SK-N-SH (cell line): Measurements from ENCODE around the gene AHNAK. TPM values are rescaled to one million over a fixed set of nuclear protein-coding genes. Genes with fewer than 3 reads are reported as not detected.
A peak's percentile ranks its signal among the peaks of the same experiment; 100 is the strongest.

Experiments
- CTCF ChIA-PET: fragments of 300-600, 350-600 bp; formaldehyde crosslinking; extraction: SDS; loops from one replicate; lab custom pipeline; 2021; lab: Yijun Ruan, JAX
- POLR2A ChIA-PET: fragments of 350-600 bp; sonication (Branson Sonifier 250); formaldehyde crosslinking; extraction: SDS; loops from one replicate; lab custom pipeline; 2020; ENCODE audit warnings: antibody characterized with exemption, inconsistent platforms; lab: Yijun Ruan, JAX
- DNase-seq: peaks from one replicate; pipeline ENCODE4 v3.0.0; 2012
- H2AFZ ChIP-seq: fragments of 200-600 bp; sonication (generic); 2 replicates; pipeline ENCODE4 v1.8.1; 2016; ENCODE audit warnings: antibody characterized with exemption, mild to moderate bottlenecking, low read depth
- H3F3A ChIP-seq: fragments of 200-600 bp; sonication (generic); replicated peaks from 2 replicates; pipeline ENCODE3; 2016; ENCODE audit warnings: antibody characterized with exemption, mild to moderate bottlenecking; ENCODE audit not compliant: insufficient read depth
- H3K27ac ChIP-seq, 2 experiments: fragments of 200-500 bp in 1 of 2; fragments of 200-600 bp in 1 of 2; sonication (Bioruptor generic) in 1 of 2; sonication (generic), shearing (Covaris generic) in 1 of 2; 2 replicates each; pipeline versions ENCODE4 v1.5.1 to v1.6.1; 2014 to 2016; ENCODE audit warnings: low read depth in 2 of 2, inconsistent platforms in 1 of 2, low read length in 1 of 2, mild to moderate bottlenecking in 1 of 2, mixed read lengths in 1 of 2
- H3K27me3 ChIP-seq: fragments of 200-600 bp; sonication (generic), shearing (Covaris generic); 2 replicates; pipeline ENCODE4 v1.6.1; 2016; ENCODE audit warnings: mixed run types; ENCODE audit not compliant: insufficient read depth
- H3K36me3 ChIP-seq, 2 experiments: fragments of 200-500 bp in 1 of 2; fragments of 200-600 bp in 1 of 2; sonication (Bioruptor generic) in 1 of 2; sonication (generic) in 1 of 2; replicated peaks in 1 of 2; 2 replicates each; pipeline versions ENCODE3 to v1.5.1; 2014 to 2016; ENCODE audit warnings: low read length in 1 of 2, mild to moderate bottlenecking in 1 of 2; ENCODE audit not compliant: insufficient read depth in 2 of 2, control insufficient read depth in 1 of 2
- H3K4me1 ChIP-seq, 2 experiments: fragments of 200-500 bp in 1 of 2; fragments of 200-600 bp in 1 of 2; sonication (Bioruptor generic) in 1 of 2; sonication (generic), shearing (Covaris generic) in 1 of 2; 2 replicates each; pipeline versions ENCODE4 v1.5.1 to v1.6.1; 2014 to 2016; ENCODE audit warnings: low read depth in 1 of 2, low read length in 1 of 2, mixed run types in 1 of 2; ENCODE audit not compliant: insufficient read depth in 2 of 2, control insufficient read depth in 1 of 2
- H3K4me2 ChIP-seq: fragments of 200-600 bp; sonication (generic), shearing (Covaris generic); 2 replicates; pipeline ENCODE4 v1.6.1; 2017; ENCODE audit warnings: mixed run types
- H3K4me3 ChIP-seq, 2 experiments: fragments of 200-500 bp in 1 of 2; fragments of 200-600 bp in 1 of 2; sonication (Bioruptor generic) in 1 of 2; sonication (generic), shearing (Covaris generic) in 1 of 2; 2 replicates each; pipeline versions ENCODE4 v1.5.1 to v1.8.1; 2014 to 2016; ENCODE audit warnings: low read depth in 2 of 2, inconsistent platforms in 1 of 2, low read length in 1 of 2, mild to moderate bottlenecking in 1 of 2, mixed read lengths in 1 of 2, moderate library complexity in 1 of 2
- H3K79me2 ChIP-seq: fragments of 200-600 bp; sonication (generic); 2 replicates; pipeline ENCODE4 v1.8.1; 2017; ENCODE audit warnings: mild to moderate bottlenecking; ENCODE audit not compliant: insufficient read depth
- H3K9ac ChIP-seq: fragments of 200-600 bp; sonication (generic); 2 replicates; pipeline ENCODE4 v1.6.1; 2017; ENCODE audit warnings: mixed run types
- H3K9me2 ChIP-seq: fragments of 200-600 bp; sonication (generic); 2 replicates; pipeline ENCODE4 v1.6.1; 2017; ENCODE audit warnings: mixed run types
- H3K9me3 ChIP-seq: fragments of 200-600 bp; sonication (generic); 2 replicates; pipeline ENCODE4 v1.6.1; 2017; ENCODE audit warnings: mixed run types, mild to moderate bottlenecking, moderate library complexity
- H4K20me1 ChIP-seq: fragments of 200-600 bp; sonication (generic); 2 replicates; pipeline ENCODE4 v1.6.1; 2017; ENCODE audit warnings: mild to moderate bottlenecking, mixed run types; ENCODE audit not compliant: insufficient read depth
- CHD2 ChIP-seq: fragments of 150-350 bp; IDR thresholded peaks from 2 replicates; pipeline ENCODE4 v1.6.1; 2018; ENCODE audit warnings: low read length; ENCODE audit not compliant: partially characterized antibody
- ELF1 ChIP-seq: IDR thresholded peaks from 2 replicates; pipeline ENCODE4 v1.4.0; 2012
- EP300 ChIP-seq, 2 experiments: IDR thresholded peaks; 2 replicates each; pipeline versions ENCODE4 v1.4.0 to v1.6.1; 2012; ENCODE audit warnings: borderline replicate concordance in 1 of 2, low read depth in 1 of 2, low read length in 1 of 2
- EZH2phosphoT487 ChIP-seq: fragments of 200-600 bp; sonication (generic); IDR thresholded peaks from 2 replicates; pipeline ENCODE4 v1.6.1; 2017; ENCODE audit warnings: low read depth, mixed run types, mild to moderate bottlenecking, antibody characterized with exemption, moderate library complexity, borderline replicate concordance
- FOSL2 ChIP-seq: IDR thresholded peaks from 2 replicates; pipeline ENCODE4 v1.4.0; 2012; ENCODE audit warnings: low read depth, mild to moderate bottlenecking, moderate library complexity, borderline replicate concordance
- FOXM1 ChIP-seq: IDR thresholded peaks from 2 replicates; pipeline ENCODE4 v1.4.0; 2012; ENCODE audit warnings: low read depth, mild to moderate bottlenecking
- GABPA ChIP-seq: IDR thresholded peaks from 2 replicates; pipeline ENCODE4 v1.4.0; 2012; ENCODE audit warnings: low read depth, mild to moderate bottlenecking
- MXI1 ChIP-seq: IDR thresholded peaks from 2 replicates; pipeline ENCODE4 v1.6.1; 2012; ENCODE audit warnings: mild to moderate bottlenecking, low read depth, low read length, improper control_type of control experiment
- NRF1 ChIP-seq: IDR thresholded peaks from 2 replicates; pipeline ENCODE4 v1.6.1; 2012; ENCODE audit warnings: low read depth, mild to moderate bottlenecking, low read length
- PBX3 ChIP-seq: IDR thresholded peaks from 2 replicates; pipeline ENCODE4; 2012
- POLR2AphosphoS5 ChIP-seq: IDR thresholded peaks from 2 replicates; pipeline ENCODE4 v1.6.1; 2012; ENCODE audit warnings: low read depth, low read length
- RAD21 ChIP-seq: IDR thresholded peaks from 2 replicates; pipeline ENCODE4 v1.6.1; 2012; ENCODE audit warnings: mild to moderate bottlenecking, low read length
- RCOR1 ChIP-seq: fragments of 150-350 bp; IDR thresholded peaks from 2 replicates; pipeline ENCODE4 v1.6.1; 2017; ENCODE audit warnings: antibody characterized with exemption, low read length
- RXRA ChIP-seq: IDR thresholded peaks from 2 replicates; pipeline ENCODE4 v1.4.0; 2012; ENCODE audit warnings: low read depth, mild to moderate bottlenecking, borderline replicate concordance
- SIN3A ChIP-seq: IDR thresholded peaks from 2 replicates; pipeline ENCODE4 v1.6.1; 2012; ENCODE audit warnings: low read depth, mild to moderate bottlenecking, low read length, moderate library complexity, borderline replicate concordance
- SMC3 ChIP-seq: IDR thresholded peaks from 2 replicates; pipeline ENCODE4 v1.6.1; 2012; ENCODE audit warnings: low read depth, low read length, improper control_type of control experiment
- TAF1 ChIP-seq: IDR thresholded peaks from 2 replicates; pipeline ENCODE4 v1.6.1; 2012; ENCODE audit warnings: low read depth, mild to moderate bottlenecking, low read length, moderate library complexity, borderline replicate concordance
- TCF12 ChIP-seq: IDR thresholded peaks from 2 replicates; pipeline ENCODE4 v1.4.0; 2012
- USF2 ChIP-seq: fragments of 150-350 bp; IDR thresholded peaks from 2 replicates; pipeline ENCODE4 v1.6.1; 2017; ENCODE audit warnings: antibody characterized with exemption, low read length, low read depth, borderline replicate concordance
- WGBS: methylation state at CpG from one replicate; pipeline ENCODE4 v1.1.6; 2017; ENCODE audit warnings: low lambda C conversion rate; 5-methylcytosine and 5-hydroxymethylcytosine counted together
- polyA plus RNA-seq, 3 experiments: library from polyadenylated mRNA; depleted of rRNA; stranded (reverse); fragments of >200 nt; gene quantifications; 2 replicates each; pipeline ENCODE4 v1.2.3, GENCODE V29; 2012
- TF ChIP-seq, protein P1 (sequence below): IDR thresholded peaks from 2 replicates; pipeline ENCODE4 v1.6.1; 2012; ENCODE audit warnings: mild to moderate bottlenecking, low read depth, low read length, moderate library complexity

AHNAK gene
- polyA plus RNA-seq, 1 of the 3 experiments (the other 2 are of a cell fraction), result 57.8 TPM

- Histone ChIP-seq H3K9me3 (no peaks in the 10 kb centered on the region), H3K4me1 (peaks cover 38 to 74% of the 10 kb centered on the region in 2 experiments), H3K27ac (peak overlapping the region; percentile 85 to 97), H2AFZ (no peak overlapping the region), H3K4me3 (no peak overlapping the region; a peak in 1 of 4 replicates), H4K20me1 (no peaks in the 10 kb centered on the region), H3K9me2 (no peaks in the 10 kb centered on the region), H3K79me2 (peaks cover 40% of the 10 kb centered on the region; the same call in 1 of the 2 replicates), H3K4me2 (peak overlapping the region; percentile 85), H3K27me3 (no peaks in the 10 kb centered on the region), H3K9ac (peak overlapping the region; percentile 82), H3F3A (peaks cover 82% of the 10 kb centered on the region), H3K36me3 (peaks cover 23 to 30% of the 10 kb centered on the region in 2 experiments)
- 48% methylated on average over 4 of the region's 4 CpGs for WGBS
- TF ChIP-seq SIN3A (no peak), USF2 (no peak), RCOR1 (no peak), EP300 (IDR thresholded peaks at IDR 0.05; ENCODE audit: borderline replicate concordance in 1 of 2, low read depth in 1 of 2, low read length in 1 of 2) (no peak), NRF1 (no peak), TCF12 (no peak), SMC3 (no peak), TAF1 (no peak), CHD2 (no peak), FOXM1 (no peak)
- DNase-seq, result peak; percentile 43
- CTCF ChIA-PET, result interaction anchor here (1.4 to 11.8 kb wide), 3 partner anchors 12 to 174 kb away, joined by 3 to 90 read pairs (median 13); no protein-coding TSS in a partner anchor
- POLR2A ChIA-PET, result interaction anchor here (0.7 to 1.3 kb wide), 4 partner anchors 9 to 110 kb away, joined by 3 to 4 read pairs (median 3); partner anchors contain the start of genes AHNAK, C11orf98, CSKMT and EEF1G
These were observed 9.0 kb upstream of the AHNAK start for GRCh38 chr11:62555464-62556107.

GRCh38 chr11:62554387-62555167 lies 8.0 kb upstream of the AHNAK start:
- no peaks in the 10 kb centered on the region for H3K9me3 ChIP-seq
- H3K4me3 ChIP-seq, result peak overlapping the region in 1 of 2 experiments; percentile 56; a peak in 2 of 4 replicates
- POLR2A ChIA-PET, result interaction anchor here (1.1 to 1.2 kb wide), 2 partner anchors 18 to 160 kb away, joined by 3 to 5 read pairs; no protein-coding TSS in a partner anchor
- peak overlapping the region; percentile 67 to 97; a peak in 3 of 4 replicates for H3K27ac ChIP-seq
- DNase-seq, result no peak
- peak overlapping the region; percentile 82 for H3K9ac ChIP-seq
- H2AFZ ChIP-seq, result no peak overlapping the region
- peak overlapping the region; percentile 85 for H3K4me2 ChIP-seq
- H4K20me1 ChIP-seq, result no peaks in the 10 kb centered on the region
- CTCF ChIA-PET, result interaction anchor here (1.0 to 11.8 kb wide), 5 partner anchors 11 to 160 kb away, joined by 3 to 90 read pairs (median 13); no protein-coding TSS in a partner anchor
- H3K4me1 ChIP-seq, result peaks cover 38 to 66% of the 10 kb centered on the region in 2 experiments
- 90% methylated on average over 6 of the region's 7 CpGs for WGBS
- H3K36me3 ChIP-seq, result peaks cover 14 to 21% of the 10 kb centered on the region in 2 experiments
- H3K79me2 ChIP-seq, result peaks cover 36% of the 10 kb centered on the region; the same call in 1 of the 2 replicates
- H3K27me3 ChIP-seq, result no peaks in the 10 kb centered on the region
- peaks cover 73% of the 10 kb centered on the region for H3F3A ChIP-seq
- H3K9me2 ChIP-seq, result no peaks in the 10 kb centered on the region
- TF ChIP-seq RAD21 (no peak), ELF1 (no peak), RCOR1 (no peak), FOSL2 (no peak), POLR2AphosphoS5 (no peak), RXRA (no peak), PBX3 (no peak), TCF12 (no peak), EZH2phosphoT487 (no peak), MXI1 (no peak), GABPA (no peak), SIN3A (no peak)
- TF ChIP-seq, protein P1, sequence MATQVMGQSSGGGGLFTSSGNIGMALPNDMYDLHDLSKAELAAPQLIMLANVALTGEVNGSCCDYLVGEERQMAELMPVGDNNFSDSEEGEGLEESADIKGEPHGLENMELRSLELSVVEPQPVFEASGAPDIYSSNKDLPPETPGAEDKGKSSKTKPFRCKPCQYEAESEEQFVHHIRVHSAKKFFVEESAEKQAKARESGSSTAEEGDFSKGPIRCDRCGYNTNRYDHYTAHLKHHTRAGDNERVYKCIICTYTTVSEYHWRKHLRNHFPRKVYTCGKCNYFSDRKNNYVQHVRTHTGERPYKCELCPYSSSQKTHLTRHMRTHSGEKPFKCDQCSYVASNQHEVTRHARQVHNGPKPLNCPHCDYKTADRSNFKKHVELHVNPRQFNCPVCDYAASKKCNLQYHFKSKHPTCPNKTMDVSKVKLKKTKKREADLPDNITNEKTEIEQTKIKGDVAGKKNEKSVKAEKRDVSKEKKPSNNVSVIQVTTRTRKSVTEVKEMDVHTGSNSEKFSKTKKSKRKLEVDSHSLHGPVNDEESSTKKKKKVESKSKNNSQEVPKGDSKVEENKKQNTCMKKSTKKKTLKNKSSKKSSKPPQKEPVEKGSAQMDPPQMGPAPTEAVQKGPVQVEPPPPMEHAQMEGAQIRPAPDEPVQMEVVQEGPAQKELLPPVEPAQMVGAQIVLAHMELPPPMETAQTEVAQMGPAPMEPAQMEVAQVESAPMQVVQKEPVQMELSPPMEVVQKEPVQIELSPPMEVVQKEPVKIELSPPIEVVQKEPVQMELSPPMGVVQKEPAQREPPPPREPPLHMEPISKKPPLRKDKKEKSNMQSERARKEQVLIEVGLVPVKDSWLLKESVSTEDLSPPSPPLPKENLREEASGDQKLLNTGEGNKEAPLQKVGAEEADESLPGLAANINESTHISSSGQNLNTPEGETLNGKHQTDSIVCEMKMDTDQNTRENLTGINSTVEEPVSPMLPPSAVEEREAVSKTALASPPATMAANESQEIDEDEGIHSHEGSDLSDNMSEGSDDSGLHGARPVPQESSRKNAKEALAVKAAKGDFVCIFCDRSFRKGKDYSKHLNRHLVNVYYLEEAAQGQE, result no peak
